Spleen (tissue), 11 donors: ENCODE results near the gene CBX3. TPM values are rescaled to one million over a fixed set of nuclear protein-coding genes. Genes with fewer than 3 reads are reported as not detected.
"Not testable (repeated sequence)": the region's sequence is repeated elsewhere in the genome, so short reads cannot be mapped to it uniquely, and the experiment has no call there.

Experiments
- DNase-seq: peaks from one replicate; pipeline ENCODE4 v3.0.0-alpha.2; 2020
- H3K27ac ChIP-seq, 8 donors: fragments of 200-600 bp; sonication (generic) in 7 of 8; 1 replicate in 4 of 8; 2 replicates in 4 of 8; pipeline versions ENCODE4 v1.5.0 to v1.8.0; 2016 to 2021; ENCODE audit warnings: inconsistent platforms in 4 of 8, mild to moderate bottlenecking in 4 of 8, moderate library complexity in 1 of 8
- H3K27me3 ChIP-seq, 7 donors: fragments of 200-600 bp; sonication (generic) in 6 of 7; replicated peaks in 1 of 7; 1 replicate in 4 of 7; 2 replicates in 3 of 7; pipeline versions ENCODE4 v1.5.0 to v1.8.0; 2016 to 2021; ENCODE audit warnings: inconsistent platforms in 3 of 7, mild to moderate bottlenecking in 1 of 7
- H3K36me3 ChIP-seq, 6 donors: fragments of 200-600 bp; sonication (generic) in 5 of 6; 1 replicate in 4 of 6; 2 replicates in 2 of 6; pipeline versions ENCODE4 v1.5.0 to v1.8.0; 2016 to 2021; ENCODE audit warnings: inconsistent platforms in 2 of 6
- H3K4me1 ChIP-seq, 6 donors: fragments of 200-600 bp; sonication (generic) in 5 of 6; 1 replicate in 3 of 6; 2 replicates in 3 of 6; pipeline versions ENCODE4 v1.5.0 to v1.8.0; 2016 to 2021; ENCODE audit warnings: inconsistent platforms in 3 of 6
- H3K4me3 ChIP-seq, 8 donors: fragments of 200-600 bp; sonication (generic) in 7 of 8; 1 replicate in 4 of 8; 2 replicates in 4 of 8; pipeline versions ENCODE4 v1.5.0 to v1.8.0; 2016 to 2021; ENCODE audit warnings: inconsistent platforms in 4 of 8, mild to moderate bottlenecking in 4 of 8, moderate library complexity in 2 of 8
- H3K9me3 ChIP-seq, 8 donors: fragments of 200-600 bp; sonication (generic) in 7 of 8; 1 replicate in 4 of 8; 2 replicates in 4 of 8; pipeline versions ENCODE4 v1.5.0 to v1.8.0; 2016 to 2021; ENCODE audit warnings: inconsistent platforms in 4 of 8
- CTCF ChIP-seq, 11 experiments: fragments of 200-600 bp in 7 of 11; fragments of 450-650 bp in 4 of 11; sonication (generic) in 4 of 11; IDR thresholded peaks in 8 of 11; conservative IDR thresholded peaks in 3 of 11; 1 replicate in 7 of 11; 2 replicates in 4 of 11; pipeline versions ENCODE4 v1.4.0 to v1.8.0; 2016 to 2021; ENCODE audit warnings: antibody characterized with exemption in 11 of 11, inconsistent platforms in 4 of 11, mild to moderate bottlenecking in 1 of 11
- POLR2A ChIP-seq, 3 donors: fragments of 450-650 bp; IDR thresholded peaks; one replicate each; pipeline ENCODE4 v1.5.1; 2017; ENCODE audit warnings: antibody characterized with exemption in 3 of 3, mild to moderate bottlenecking in 1 of 3
- POLR2AphosphoS5 ChIP-seq, 3 donors: sonication (generic); formaldehyde crosslinking; IDR thresholded peaks; one replicate each; pipeline ENCODE4 v1.5.1; 2017; ENCODE audit warnings: antibody characterized with exemption in 3 of 3
- WGBS, 5 donors: extraction: QIAGEN DNeasy Blood & Tissue Kit in 3 of 5; methylation state at CpG; one replicate each; pipeline versions ENCODE4 v1.1.5 to v1.1.7; 2013 to 2018; 5-methylcytosine and 5-hydroxymethylcytosine counted together
- intact Hi-C: fragments of 100-400 bp; cut with DNase I; formaldehyde crosslinking; loops from one replicate; pipeline ENCODE4 v1.15.0; 2023; ENCODE audit warnings: low total_unique reads
- polyA plus RNA-seq, 3 donors: library from polyadenylated mRNA; stranded (reverse); fragments of 200-250 nt; gene quantifications; one replicate each; pipeline ENCODE4 v1.2.1, GENCODE V29; 2013
- total RNA-seq, 7 donors: library from RNA; depleted of rRNA in 3 of 7; stranded (reverse); fragments of >200 nt in 3 of 7; fragmentation: NEBNext Ultra II Directional in 4 of 7; extraction: Animal tissue kit (Norgen Biotek cat#: 25700) in 4 of 7; gene quantifications; one replicate each; pipeline versions ENCODE4 v1.1.0 to v1.2.1, GENCODE V29; 2016 to 2021
- donor health status: healthy with polysubstance abuse.
- donor health status: DM: no; HTN: no; CAD: no; lungs with moderate emphysema.
- donor health status: DM: no; HTN: no; CAD: no.
- donor health status: Bipolar disorder and iron deficiency.
- donor health status: healthy.
- donor health status: DM: no; HTN: no; CAD: no.
- donor health status: DM: yes; HTN: yes; CAD: no.

The CBX3 gene
- total and polyA plus RNA-seq, 10 donors, result 87.3 to 146 (median 109) TPM

- H3K4me3 ChIP-seq, result no peak overlapping the region
Measured at GRCh38 chr7:26238032-26238431, 36.5 kb downstream of the CBX3 start.

GRCh38 chr7:26245150-26245549, 43.6 kb downstream of the CBX3 start:
- intact Hi-C loops, result no loop called here
- Histone ChIP-seq H3K9me3 (no peaks in the 10 kb centered on the region), H3K27me3 (peaks cover 0 to 5% (median 0%) of the 10 kb centered on the region in 7 donors), H3K4me1 (no peaks in the 10 kb centered on the region), H3K27ac (no peak overlapping the region), H3K36me3 (no peaks in the 10 kb centered on the region), H3K4me3 (no peak overlapping the region)
- 93 to 97% (median 94%) methylated on average over 10 to 13 of the region's 13 CpGs for WGBS, 5 donors
- TF ChIP-seq POLR2AphosphoS5 (IDR thresholded peaks at IDR 0.05), result no peak
- no peak for DNase-seq

More at GRCh38 chr7:26238032-26238431, 36.5 kb downstream of the CBX3 start:
- no peak for DNase-seq
- WGBS, 5 donors, result 58 to 71% (median 70%) methylated on average over 3 of the region's 3 CpGs
- Histone ChIP-seq H3K27ac (no peak overlapping the region), H3K4me1 (no peaks in the 10 kb centered on the region), H3K27me3 (no peaks in the 10 kb centered on the region), H3K9me3 (no peaks in the 10 kb centered on the region), H3K36me3 (no peaks in the 10 kb centered on the region)
- TF ChIP-seq POLR2AphosphoS5 (IDR thresholded peaks at IDR 0.05) (no peak), POLR2A (IDR thresholded peaks at IDR 0.05) (no peak), CTCF (IDR thresholded peaks at IDR 0.05 in 8 of 11, conservative IDR thresholded peaks at IDR 0.05 in 3 of 11) (no peak)
- intact Hi-C loops, result no loop called here

- no peak for DNase-seq
- no peaks in the 10 kb centered on the region for H3K4me1 ChIP-seq
- 72 to 85% (median 76%) methylated on average over 12 of the region's 12 CpGs for WGBS, 5 donors
- H3K27ac ChIP-seq, result no peak overlapping the region
- no peaks in the 10 kb centered on the region for H3K36me3 ChIP-seq
- intact Hi-C loops, result no loop called here
- no peak for TF ChIP-seq CTCF (IDR thresholded peaks at IDR 0.05 in 8 of 11, conservative IDR thresholded peaks at IDR 0.05 in 3 of 11)
- TF ChIP-seq POLR2AphosphoS5 (IDR thresholded peaks at IDR 0.05), result no peak
- H3K4me3 ChIP-seq, result no peak overlapping the region
- H3K9me3 ChIP-seq, result no peaks in the 10 kb centered on the region
- H3K27me3 ChIP-seq, result peaks cover 0 to 5% (median 0%) of the 10 kb centered on the region in 7 donors
Measured at GRCh38 chr7:26250239-26250638, 48.7 kb downstream of the CBX3 start.

- H3K27ac ChIP-seq, H3K36me3 ChIP-seq, DNase-seq, H3K4me1 ChIP-seq, H3K27me3 ChIP-seq, H3K4me3 ChIP-seq, intact Hi-C loops: not testable (repeated sequence)
- WGBS, 5 donors, result 96 to 100% (median 97%) methylated on average over 3 to 28 of the region's 29 CpGs
- peaks cover 0 to 16% (median 0%) of the 10 kb centered on the region in 8 donors for H3K9me3 ChIP-seq
Measured at GRCh38 chr7:26261866-26262265, 60.3 kb downstream of the CBX3 start.

Other genes starting within 250 kb of the CBX3 start
- gene NFE2L3, start 49.5 kb upstream of the CBX3 start, total RNA-seq, result 10 to 100 TPM in 4 of 7 donors, 1 to 10 TPM in 3; 6.2 to 12.7 (median 10.1) TPM
- gene NFE2L3, start 49.5 kb upstream of the CBX3 start, polyA plus RNA-seq, result 1 to 10 TPM; 4.9 to 6.5 (median 5.9) TPM
- gene HNRNPA2B1, start 999 bp upstream of the CBX3 start, total RNA-seq, result 100 to 1,000 TPM; 267 to 549 (median 418) TPM
- gene HNRNPA2B1, start 999 bp upstream of the CBX3 start, polyA plus RNA-seq, result 100 to 1,000 TPM; 509 to 690 (median 538) TPM
- gene SNX10, start 90.1 kb downstream of the CBX3 start, total RNA-seq, result 10 to 100 TPM; 31.0 to 46.3 (median 42.1) TPM
- gene SNX10, start 90.1 kb downstream of the CBX3 start, polyA plus RNA-seq, result 10 to 100 TPM; 20.8 to 38.6 (median 28.6) TPM